IPS-NIHi7 (cell line): ENCODE data around the gene EFNA5.
"Not testable (repeated sequence)": the region's sequence is repeated elsewhere in the genome, so short reads cannot be mapped to it uniquely, and the experiment has no call there.

Source experiments
- DNase-seq: peaks from one replicate; pipeline ENCODE4 v3.0.0; 2012; ENCODE audit warnings: mixed read lengths; ENCODE audit errors: extremely low spot score

The EFNA5 gene

DNA sequence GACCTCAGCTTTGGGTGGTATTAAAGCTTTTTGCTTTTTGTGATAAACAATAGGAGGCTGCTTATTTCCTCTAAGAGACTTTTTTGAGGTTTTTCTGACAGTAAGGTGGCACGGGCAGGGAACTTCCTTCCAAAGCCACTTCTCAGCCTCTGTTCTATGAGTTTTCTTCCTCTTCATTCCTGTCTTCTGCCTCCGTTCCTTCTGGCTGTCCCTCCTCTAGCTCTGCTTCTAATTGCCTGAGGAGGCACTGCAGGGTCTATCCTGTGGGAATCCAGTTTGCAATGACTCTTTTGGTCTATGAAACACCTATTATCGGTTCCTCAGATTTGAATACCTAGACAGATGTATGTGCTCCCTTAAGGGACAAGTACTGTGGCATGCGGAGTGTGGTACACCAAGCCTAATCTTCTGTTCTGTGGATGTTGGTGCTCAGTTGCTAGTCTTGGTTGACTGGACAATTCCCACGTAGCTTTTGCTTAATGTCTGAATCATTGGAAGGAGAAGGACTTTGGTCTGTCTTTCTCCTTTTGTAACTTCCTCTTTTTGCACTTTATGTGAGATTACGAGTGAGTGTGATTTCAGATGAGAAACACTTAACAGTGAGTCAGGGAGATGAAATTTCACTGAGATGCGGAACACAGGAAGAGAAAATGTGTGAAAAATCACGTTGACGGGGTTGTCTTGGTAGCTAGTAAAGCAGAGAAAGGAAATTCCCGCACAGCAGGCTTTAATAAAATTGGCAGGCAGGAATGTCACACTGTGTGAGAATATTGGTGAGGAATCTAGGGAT is 305.2 kb downstream of the EFNA5 start:
- no peak for DNase-seq

DNA sequence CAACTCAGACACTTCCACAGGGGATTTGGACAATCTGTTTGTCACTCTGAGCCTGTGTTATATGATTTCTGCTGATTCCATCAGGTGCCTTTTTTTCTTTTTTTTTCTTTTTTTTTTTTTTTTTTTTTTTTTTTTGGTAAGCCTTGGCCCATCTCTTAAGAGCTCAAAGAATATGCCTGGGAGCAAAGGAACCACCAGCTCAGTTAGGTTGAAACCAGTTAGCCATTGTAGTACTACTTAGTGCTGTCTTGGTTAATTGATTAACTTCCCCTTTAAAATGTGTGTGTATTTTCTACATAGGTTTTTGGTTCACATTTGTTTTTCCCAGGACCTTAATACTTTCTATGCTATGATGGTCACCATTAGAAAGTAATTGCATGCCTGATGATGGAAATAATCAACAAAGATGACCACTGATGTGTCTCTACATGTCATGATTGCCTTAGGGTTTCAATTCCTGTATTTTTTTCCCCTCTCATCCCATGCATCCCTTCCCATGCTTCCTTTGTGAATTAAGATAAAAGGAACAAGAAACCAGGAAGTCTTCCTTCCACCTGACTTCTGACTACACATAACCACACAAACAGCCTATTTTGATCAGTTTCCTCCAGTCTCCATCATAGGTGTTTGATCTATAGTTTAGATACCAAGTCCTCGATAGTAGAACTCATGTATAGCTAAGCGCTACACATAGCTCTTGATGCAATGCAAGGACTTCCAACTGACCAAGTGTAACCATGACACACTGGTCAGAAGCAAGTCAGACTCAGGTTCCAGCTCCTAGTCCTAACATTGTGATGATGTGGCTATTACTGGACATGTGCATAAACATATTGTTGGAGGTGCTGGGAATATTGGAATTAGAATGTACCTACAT is 306.1 kb downstream of the EFNA5 start:
- no peak for DNase-seq

- no peak for DNase-seq
Measured at GRCh38 chr5:107363768-107364167, 307.0 kb downstream of the EFNA5 start.

DNA sequence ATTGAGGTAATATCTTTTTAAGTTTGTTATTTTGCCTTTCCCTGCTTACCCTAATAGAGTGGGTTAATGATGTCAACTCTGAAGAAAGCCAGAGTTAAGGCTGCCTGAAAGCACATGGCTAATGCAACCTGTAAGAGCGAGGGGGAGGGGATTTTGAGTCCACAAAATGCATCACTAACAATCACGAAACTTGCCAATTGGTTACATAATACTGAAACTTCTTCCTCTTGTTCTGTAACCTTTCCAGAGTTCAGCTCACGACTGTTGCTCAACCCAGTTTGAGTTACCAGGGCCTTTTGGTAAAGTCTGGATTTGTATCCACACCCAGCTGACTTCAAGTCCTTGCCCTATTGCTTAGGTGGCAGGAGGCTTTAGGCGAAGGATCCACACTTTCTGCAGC is 308.8 kb downstream of the EFNA5 start:
- no peak for DNase-seq

DNA sequence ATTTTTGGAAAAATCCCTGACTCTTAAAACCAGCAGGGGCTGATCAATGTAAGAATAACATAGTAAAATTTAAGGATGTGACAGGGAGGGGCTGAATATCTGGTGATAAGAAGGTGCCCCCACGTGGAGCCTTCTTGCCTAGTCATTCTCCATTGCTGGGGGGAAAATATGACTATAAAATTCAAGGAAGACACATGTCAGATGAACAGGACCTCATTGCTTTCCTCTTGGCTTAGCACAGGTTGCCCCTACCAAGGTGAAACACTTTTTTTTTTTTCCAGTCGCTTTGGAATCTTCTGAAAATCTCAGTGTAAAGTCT is 310.9 kb downstream of the EFNA5 start:
- no peak for DNase-seq

DNA sequence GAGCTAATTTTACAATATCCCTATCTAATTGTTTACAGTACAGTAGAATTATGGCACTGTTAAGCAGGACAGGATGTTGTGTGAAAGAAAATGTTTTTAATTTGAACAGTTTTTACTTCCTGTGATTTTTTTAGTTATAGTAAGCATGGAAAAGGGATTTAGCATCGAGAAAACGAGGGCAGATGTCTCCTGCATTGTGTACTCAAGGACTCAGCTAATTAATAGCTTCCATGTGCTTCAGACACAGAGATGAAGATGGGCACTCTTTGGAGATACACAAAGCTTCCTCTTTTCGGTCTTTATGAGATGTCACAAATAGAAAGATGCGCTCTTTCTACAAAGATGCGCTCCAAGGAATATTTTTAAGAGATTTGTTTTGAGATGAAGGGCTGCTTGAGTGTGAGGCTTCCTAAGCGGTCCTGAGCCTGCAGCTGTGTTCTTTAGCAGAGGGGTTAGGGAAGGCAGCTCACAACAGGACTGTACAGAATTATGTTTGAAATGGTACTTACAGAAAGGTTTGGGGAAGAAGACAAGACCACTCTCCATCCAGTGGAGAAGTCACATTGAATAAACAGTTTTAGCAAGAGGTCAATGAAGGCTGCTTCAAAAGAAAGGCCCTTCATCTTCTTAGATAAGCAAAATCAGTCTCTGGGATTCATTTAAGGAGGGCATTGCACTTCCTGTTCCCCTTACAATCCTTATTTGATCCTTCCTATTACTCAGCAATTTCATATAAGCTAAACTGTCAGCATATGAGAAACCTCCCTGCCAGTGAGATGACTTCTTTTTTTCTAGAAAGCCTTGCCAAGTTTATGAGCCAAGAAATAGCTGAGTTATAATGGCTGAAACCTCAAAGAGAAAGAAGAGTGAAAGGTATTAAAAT is 311.5 kb downstream of the EFNA5 start:
- DNase-seq: no peak

DNA sequence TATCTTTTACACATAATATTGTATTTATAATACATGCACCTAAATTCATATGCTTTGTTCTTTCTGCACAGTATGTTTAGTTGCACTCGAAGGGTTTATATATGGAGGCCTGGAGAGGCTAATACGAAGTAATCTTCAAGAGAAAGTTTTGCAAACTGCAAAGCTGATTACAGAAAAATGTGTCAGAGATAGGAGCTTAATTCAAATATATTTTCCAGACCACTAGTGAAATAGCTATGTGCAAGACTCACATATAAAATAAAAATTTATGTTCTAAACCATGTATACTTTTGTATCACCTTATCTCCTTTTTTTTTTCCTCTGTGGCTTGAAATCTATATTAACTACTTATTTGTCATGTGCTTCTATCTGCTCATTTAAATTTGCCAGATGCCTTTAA is 313.8 kb downstream of the EFNA5 start:
- DNase-seq: no peak

GRCh38 chr5:107352576-107352975 is 318.2 kb downstream of the EFNA5 start:
- no peak for DNase-seq

- DNase-seq: not testable (repeated sequence)
Measured at GRCh38 chr5:107346580-107346979, 324.2 kb downstream of the EFNA5 start.

- no peak for DNase-seq
Measured at GRCh38 chr5:107342371-107342770, 328.4 kb downstream of the EFNA5 start.

DNA sequence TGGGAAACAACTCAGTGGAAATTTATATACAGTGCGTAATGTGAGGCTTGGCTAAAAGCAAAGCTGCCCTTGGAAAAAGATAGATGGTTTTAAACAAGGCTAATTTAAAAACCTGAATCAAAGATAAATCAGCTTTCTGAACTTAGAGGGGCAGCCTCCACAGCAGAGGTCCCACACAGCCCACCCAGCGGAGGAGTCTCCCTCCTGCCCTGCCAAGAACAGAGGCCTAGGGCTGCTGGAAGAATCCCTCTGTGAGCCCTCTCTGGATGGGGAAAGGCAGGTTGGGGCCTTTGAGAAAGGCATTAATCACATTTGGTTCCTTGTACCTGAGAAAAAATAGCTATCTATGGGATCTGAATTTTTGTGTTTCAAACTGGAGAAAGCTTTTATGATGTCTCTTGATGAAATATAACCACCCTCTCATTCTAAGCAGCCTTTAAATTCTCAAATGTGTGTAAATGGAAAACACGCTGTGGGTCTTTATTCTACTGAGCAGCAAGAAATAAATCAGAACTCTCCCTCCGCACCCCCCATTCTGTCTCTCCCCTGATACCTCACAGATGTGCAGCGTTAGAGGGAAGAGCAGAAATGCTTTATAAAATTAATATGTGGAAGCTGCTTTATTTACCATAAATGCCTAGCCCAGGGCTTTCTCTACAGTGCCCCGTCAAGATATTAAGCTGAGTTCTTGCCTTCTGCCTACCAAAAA is 329.2 kb downstream of the EFNA5 start:
- no peak for DNase-seq

GRCh38 chr5:107340631-107341030 is 330.1 kb downstream of the EFNA5 start:
- DNase-seq: no peak

GRCh38 chr5:107338335-107338734 is 332.4 kb downstream of the EFNA5 start:
- no peak for DNase-seq

DNA sequence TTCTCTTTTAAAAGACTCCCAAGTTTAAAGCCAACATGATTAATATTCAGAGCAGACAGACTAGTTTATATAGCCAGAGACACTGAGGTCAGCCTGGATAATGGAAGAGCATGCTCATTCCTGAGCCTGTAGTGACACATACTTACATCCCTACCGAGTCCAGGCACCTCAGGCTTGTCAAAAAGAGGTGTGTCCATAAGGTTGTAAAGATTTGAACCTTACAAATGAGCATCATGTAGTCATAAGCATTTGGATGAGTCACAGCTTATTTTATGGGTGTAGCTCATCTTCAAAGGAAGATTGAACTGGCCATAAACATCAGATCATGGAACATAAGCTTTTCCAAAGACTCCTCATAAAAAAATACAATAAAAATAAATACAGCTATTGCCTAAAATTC is 333.5 kb downstream of the EFNA5 start:
- DNase-seq: no peak

GRCh38 chr5:107331882-107332281 is 338.9 kb downstream of the EFNA5 start:
- no peak for DNase-seq

DNA sequence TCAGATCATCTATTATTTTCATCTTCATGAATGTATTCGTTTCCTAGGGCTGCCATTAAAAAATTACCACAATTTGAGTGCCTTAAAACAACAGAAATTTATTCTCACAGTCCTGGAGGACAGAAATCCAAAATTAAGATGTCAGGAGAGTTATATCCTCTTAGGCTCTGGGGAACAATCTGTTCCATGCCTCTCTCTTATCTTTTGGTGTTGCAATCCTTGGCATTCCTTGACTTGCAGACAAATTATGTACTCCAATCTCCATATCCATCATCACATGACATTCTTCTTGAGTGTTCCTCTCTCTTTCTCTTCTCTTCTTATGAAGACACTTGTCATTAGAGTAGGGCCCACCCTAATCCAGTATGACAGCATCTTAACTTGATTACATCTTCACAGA is 339.4 kb downstream of the EFNA5 start:
- no peak for DNase-seq

GRCh38 chr5:107330903-107331302 is 339.8 kb downstream of the EFNA5 start:
- no peak for DNase-seq

DNA sequence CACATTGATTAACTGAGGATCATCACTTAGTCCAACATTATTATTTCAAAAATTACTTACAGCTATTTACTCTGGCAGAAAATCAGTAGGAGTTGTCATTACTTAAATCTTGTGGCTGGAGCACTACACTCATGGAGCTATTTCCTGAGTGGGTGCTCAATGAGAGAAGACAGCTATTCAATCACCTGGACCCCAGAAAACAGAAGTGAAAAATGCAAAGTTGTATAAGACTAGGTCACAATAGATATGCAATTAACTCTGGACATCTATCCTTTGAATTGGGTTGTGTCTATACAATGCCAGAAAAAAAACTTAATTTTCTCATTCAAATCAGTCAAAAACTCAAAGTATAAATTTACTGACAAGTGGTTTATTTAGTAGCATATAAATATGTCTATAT is 340.9 kb downstream of the EFNA5 start:
- DNase-seq: no peak
